Mesothelial cell of epicardium (in vitro differentiated cells): ENCODE data around the gene GRID1. TPM values are rescaled to one million over a fixed set of nuclear protein-coding genes. Genes with fewer than 3 reads are reported as not detected.

Source experiments
- DNase-seq, 2 experiments: peaks; one replicate each; pipeline ENCODE4 v3.0.0; 2021; ENCODE audit warnings: low spot score in 2 of 2; ENCODE audit not compliant: unreplicated experiment in 2 of 2
- H3K27ac Mint-ChIP-seq: 2 replicates; pipeline ENCODE4 v1.8.0; 2021; ENCODE audit warnings: mixed read lengths
- H3K27me3 Mint-ChIP-seq: 2 replicates; pipeline ENCODE4 v1.8.0; 2021; ENCODE audit warnings: low read depth, mixed read lengths
- H3K36me3 Mint-ChIP-seq: 2 replicates; pipeline ENCODE4 v1.8.0; 2021; ENCODE audit warnings: mixed read lengths
- H3K4me1 Mint-ChIP-seq: 2 replicates; pipeline ENCODE4 v1.8.0; 2021; ENCODE audit warnings: mixed read lengths
- H3K4me3 Mint-ChIP-seq: 2 replicates; pipeline ENCODE4 v1.8.0; 2021; ENCODE audit warnings: mild to moderate bottlenecking, moderate library complexity, mixed read lengths
- H3K9me3 Mint-ChIP-seq: 2 replicates; pipeline ENCODE4 v1.8.0; 2021; ENCODE audit warnings: mixed read lengths
- total RNA-seq: library from RNA; stranded (reverse); gene quantifications from 3 replicates; pipeline ENCODE4 v1.2.1, GENCODE V29; 2021
- TF ChIP-seq, protein P1 (sequence below): fragments of 200-600 bp; sonication (generic); IDR thresholded peaks from one replicate; pipeline ENCODE4 v1.5.0; 2021; ENCODE audit warnings: antibody characterized with exemption; ENCODE audit not compliant: unreplicated experiment

GRID1 gene
- total RNA-seq, 1 donor from 2014 or later: 0.22 TPM

DNA sequence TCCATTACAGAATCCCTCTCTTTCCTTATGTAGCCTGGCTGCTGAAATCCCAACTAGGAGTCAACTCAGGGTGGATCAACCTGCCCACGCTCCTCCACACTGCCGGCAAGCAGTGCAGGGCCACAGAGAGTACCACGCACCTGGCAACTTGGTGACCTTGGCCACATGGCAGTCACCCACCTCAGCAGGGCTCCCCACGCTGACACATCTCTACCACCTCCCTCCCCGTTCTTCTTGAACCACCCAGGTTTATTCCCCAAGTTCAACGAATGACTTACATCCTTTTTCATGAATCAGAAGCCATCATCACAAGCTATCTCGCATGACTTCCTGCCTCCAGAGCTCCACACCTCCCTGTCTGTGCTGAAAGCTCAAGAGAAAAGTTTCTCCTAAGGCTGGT is 153.4 kb downstream of the GRID1 start:
- Mint-ChIP-seq H3K27ac (no peak overlapping the region), H3K36me3 (no peaks in the 10 kb centered on the region), H3K4me1 (no peaks in the 10 kb centered on the region), H3K9me3 (no peaks in the 10 kb centered on the region), H3K27me3 (peaks cover 64% of the 10 kb centered on the region), H3K4me3 (no peak overlapping the region)
- DNase-seq: no peak
- TF ChIP-seq, protein P1, sequence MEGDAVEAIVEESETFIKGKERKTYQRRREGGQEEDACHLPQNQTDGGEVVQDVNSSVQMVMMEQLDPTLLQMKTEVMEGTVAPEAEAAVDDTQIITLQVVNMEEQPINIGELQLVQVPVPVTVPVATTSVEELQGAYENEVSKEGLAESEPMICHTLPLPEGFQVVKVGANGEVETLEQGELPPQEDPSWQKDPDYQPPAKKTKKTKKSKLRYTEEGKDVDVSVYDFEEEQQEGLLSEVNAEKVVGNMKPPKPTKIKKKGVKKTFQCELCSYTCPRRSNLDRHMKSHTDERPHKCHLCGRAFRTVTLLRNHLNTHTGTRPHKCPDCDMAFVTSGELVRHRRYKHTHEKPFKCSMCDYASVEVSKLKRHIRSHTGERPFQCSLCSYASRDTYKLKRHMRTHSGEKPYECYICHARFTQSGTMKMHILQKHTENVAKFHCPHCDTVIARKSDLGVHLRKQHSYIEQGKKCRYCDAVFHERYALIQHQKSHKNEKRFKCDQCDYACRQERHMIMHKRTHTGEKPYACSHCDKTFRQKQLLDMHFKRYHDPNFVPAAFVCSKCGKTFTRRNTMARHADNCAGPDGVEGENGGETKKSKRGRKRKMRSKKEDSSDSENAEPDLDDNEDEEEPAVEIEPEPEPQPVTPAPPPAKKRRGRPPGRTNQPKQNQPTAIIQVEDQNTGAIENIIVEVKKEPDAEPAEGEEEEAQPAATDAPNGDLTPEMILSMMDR: no peak

DNA sequence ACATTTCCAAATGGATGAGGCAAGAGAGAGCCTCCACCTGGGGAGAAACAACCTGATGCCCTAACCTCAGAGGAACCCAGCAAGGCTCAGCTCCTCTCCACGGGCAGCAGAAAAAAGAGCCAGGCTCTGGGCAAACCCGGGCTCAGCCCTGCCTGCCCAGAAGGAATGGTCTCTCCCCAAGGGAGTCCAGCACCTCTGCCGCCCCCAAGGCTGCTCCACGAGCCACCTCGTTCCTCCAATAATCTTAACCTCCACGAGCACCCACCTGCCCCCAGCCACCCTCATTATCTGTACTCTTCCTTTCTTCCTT is 154.2 kb downstream of the GRID1 start:
- no peak overlapping the region for H3K27ac Mint-ChIP-seq
- TF ChIP-seq, protein P1: no peak
- H3K4me1 Mint-ChIP-seq: no peaks in the 10 kb centered on the region
- H3K36me3 Mint-ChIP-seq: no peaks in the 10 kb centered on the region
- H3K4me3 Mint-ChIP-seq: no peak overlapping the region
- peaks cover 62% of the 10 kb centered on the region for H3K27me3 Mint-ChIP-seq
- H3K9me3 Mint-ChIP-seq: no peaks in the 10 kb centered on the region
- no peak for DNase-seq

DNA sequence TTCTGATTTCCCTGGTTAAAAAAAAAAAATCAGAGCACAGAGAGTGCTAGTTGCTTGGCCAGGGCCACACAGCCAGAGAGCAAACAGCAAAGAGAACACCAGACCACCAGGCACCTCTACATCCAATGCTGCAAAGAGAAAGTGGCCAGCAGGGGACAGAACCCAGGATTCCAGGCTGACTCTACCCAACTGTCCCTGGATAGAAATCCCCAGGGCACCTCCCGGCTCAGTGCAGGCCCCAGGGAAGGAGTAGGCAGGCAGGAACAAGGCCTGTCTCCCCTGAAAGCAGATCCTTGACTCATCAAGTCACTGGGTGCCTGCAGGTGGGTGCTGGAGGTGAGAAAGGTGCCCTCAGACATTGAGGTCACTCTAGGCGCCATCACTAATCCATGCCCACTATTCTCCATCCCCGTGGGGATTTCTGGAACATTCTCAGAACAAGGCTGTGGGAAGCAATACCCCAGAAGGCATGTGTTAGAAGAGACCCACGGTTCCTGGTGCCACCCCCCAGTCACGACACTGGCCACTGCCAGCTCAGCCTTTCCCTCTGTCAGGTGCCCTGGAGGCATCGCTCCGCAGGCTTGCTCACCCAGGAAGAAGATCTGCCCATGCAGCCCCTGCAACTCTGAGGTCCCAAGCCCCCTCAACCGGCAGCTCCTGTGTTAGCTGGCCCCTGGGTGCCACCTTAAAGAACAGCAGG is 154.8 kb downstream of the GRID1 start:
- H3K9me3 Mint-ChIP-seq: no peaks in the 10 kb centered on the region
- no peak for DNase-seq
- TF ChIP-seq, protein P1: no peak

DNA sequence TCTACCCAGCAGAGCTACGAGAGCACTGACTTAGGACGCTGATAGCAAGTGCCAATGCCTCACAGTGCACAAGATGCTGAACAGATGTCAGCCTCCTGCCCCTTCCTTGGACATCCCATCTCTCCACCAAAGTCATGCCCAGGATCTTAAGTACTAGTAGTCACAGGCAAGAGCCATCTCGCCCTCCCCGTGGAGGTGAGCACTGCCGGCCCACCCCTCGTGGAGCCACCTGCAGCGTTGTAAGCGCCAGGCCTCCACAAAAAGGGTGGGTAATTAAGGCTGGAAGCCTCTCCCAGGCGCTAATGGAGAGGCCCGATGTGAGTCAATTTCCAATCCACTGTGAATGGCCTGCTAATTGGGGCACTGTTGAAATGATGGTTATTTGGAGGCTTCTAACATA is 156.2 kb downstream of the GRID1 start:
- no peak overlapping the region for H3K4me3 Mint-ChIP-seq
- no peaks in the 10 kb centered on the region for H3K9me3 Mint-ChIP-seq
- H3K4me1 Mint-ChIP-seq: no peaks in the 10 kb centered on the region
- H3K27ac Mint-ChIP-seq: no peak overlapping the region
- TF ChIP-seq, protein P1: no peak
- DNase-seq: no peak
- H3K36me3 Mint-ChIP-seq: no peaks in the 10 kb centered on the region
- H3K27me3 Mint-ChIP-seq: peaks cover 53% of the 10 kb centered on the region

More for the DNA sequence above, 154.8 kb downstream of the GRID1 start:
- Mint-ChIP-seq H3K27ac (no peak overlapping the region), H3K27me3 (peaks cover 66% of the 10 kb centered on the region), H3K4me1 (no peaks in the 10 kb centered on the region), H3K36me3 (no peaks in the 10 kb centered on the region), H3K4me3 (no peak overlapping the region)

DNA sequence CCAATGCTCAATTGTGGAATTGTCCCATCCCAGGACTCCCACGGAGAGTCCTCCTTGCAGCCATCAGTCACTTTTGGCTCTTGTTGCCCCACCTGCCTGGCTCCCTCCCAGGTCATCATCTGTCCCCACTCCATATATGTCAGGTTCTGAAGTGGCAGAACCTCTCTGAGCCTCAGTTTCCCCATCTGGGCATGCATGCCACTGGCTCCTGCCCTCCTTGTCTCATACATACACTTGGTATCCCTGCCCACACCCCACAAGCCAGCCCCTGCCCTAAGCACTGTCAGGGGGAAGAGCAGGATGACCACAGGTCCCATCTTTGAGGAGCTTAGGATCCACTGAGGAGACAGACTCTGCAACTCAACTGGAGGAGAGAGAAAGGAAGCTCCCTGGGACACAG is 156.9 kb downstream of the GRID1 start:
- H3K27me3 Mint-ChIP-seq: peaks cover 46% of the 10 kb centered on the region
- TF ChIP-seq, protein P1: no peak
- no peaks in the 10 kb centered on the region for H3K9me3 Mint-ChIP-seq
- no peaks in the 10 kb centered on the region for H3K36me3 Mint-ChIP-seq
- no peak overlapping the region for H3K4me3 Mint-ChIP-seq
- DNase-seq: no peak
- H3K27ac Mint-ChIP-seq: no peak overlapping the region
- H3K4me1 Mint-ChIP-seq: no peaks in the 10 kb centered on the region

DNA sequence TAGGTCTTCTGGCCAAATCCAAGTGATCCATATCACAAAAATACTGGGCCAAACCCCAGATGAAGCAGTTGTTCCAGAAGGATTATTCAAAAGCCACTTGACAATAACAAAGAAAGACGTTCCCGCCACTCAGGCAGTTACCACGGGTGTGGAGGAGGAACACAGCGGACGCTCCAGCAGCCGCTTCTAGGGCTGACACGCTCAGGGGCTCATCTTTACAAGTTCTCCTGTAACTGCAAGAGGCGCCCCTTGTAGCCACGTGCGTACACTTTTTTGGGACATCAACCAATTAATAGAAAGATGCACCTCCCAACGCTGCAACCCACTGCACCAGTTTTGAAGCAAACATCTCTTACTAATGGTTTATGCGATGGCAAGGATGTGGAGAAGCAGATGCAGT is 159.4 kb downstream of the GRID1 start:
- TF ChIP-seq, protein P1: no peak
- H3K4me1 Mint-ChIP-seq: no peaks in the 10 kb centered on the region
- DNase-seq: no peak
- no peaks in the 10 kb centered on the region for H3K9me3 Mint-ChIP-seq
- no peaks in the 10 kb centered on the region for H3K36me3 Mint-ChIP-seq
- H3K27me3 Mint-ChIP-seq: peaks cover 30% of the 10 kb centered on the region
- no peak overlapping the region for H3K4me3 Mint-ChIP-seq
- H3K27ac Mint-ChIP-seq: no peak overlapping the region
